Mesothelial cell of epicardium (in vitro differentiated cells): ENCODE results near the gene TANK. TPM values are rescaled to one million over a fixed set of nuclear protein-coding genes. Genes with fewer than 3 reads are reported as not detected.

Experiments used
- DNase-seq, 2 experiments: peaks; one replicate each; pipeline ENCODE4 v3.0.0; 2021; ENCODE audit warnings: low spot score in 2 of 2; ENCODE audit not compliant: unreplicated experiment in 2 of 2
- H3K27ac Mint-ChIP-seq: 2 replicates; pipeline ENCODE4 v1.8.0; 2021; ENCODE audit warnings: mixed read lengths
- H3K27me3 Mint-ChIP-seq: 2 replicates; pipeline ENCODE4 v1.8.0; 2021; ENCODE audit warnings: low read depth, mixed read lengths
- H3K36me3 Mint-ChIP-seq: 2 replicates; pipeline ENCODE4 v1.8.0; 2021; ENCODE audit warnings: mixed read lengths
- H3K4me1 Mint-ChIP-seq: 2 replicates; pipeline ENCODE4 v1.8.0; 2021; ENCODE audit warnings: mixed read lengths
- H3K4me3 Mint-ChIP-seq: 2 replicates; pipeline ENCODE4 v1.8.0; 2021; ENCODE audit warnings: mild to moderate bottlenecking, moderate library complexity, mixed read lengths
- H3K9me3 Mint-ChIP-seq: 2 replicates; pipeline ENCODE4 v1.8.0; 2021; ENCODE audit warnings: mixed read lengths
- CTCF ChIP-seq: fragments of 200-600 bp; sonication (generic); IDR thresholded peaks from one replicate; pipeline ENCODE4 v1.5.0; 2021; ENCODE audit warnings: antibody characterized with exemption; ENCODE audit not compliant: unreplicated experiment
- total RNA-seq: library from RNA; stranded (reverse); gene quantifications from 3 replicates; pipeline ENCODE4 v1.2.1, GENCODE V29; 2021

Gene TANK
- total RNA-seq, 1 donor from 2014 or later = 59.0 TPM

DNA sequence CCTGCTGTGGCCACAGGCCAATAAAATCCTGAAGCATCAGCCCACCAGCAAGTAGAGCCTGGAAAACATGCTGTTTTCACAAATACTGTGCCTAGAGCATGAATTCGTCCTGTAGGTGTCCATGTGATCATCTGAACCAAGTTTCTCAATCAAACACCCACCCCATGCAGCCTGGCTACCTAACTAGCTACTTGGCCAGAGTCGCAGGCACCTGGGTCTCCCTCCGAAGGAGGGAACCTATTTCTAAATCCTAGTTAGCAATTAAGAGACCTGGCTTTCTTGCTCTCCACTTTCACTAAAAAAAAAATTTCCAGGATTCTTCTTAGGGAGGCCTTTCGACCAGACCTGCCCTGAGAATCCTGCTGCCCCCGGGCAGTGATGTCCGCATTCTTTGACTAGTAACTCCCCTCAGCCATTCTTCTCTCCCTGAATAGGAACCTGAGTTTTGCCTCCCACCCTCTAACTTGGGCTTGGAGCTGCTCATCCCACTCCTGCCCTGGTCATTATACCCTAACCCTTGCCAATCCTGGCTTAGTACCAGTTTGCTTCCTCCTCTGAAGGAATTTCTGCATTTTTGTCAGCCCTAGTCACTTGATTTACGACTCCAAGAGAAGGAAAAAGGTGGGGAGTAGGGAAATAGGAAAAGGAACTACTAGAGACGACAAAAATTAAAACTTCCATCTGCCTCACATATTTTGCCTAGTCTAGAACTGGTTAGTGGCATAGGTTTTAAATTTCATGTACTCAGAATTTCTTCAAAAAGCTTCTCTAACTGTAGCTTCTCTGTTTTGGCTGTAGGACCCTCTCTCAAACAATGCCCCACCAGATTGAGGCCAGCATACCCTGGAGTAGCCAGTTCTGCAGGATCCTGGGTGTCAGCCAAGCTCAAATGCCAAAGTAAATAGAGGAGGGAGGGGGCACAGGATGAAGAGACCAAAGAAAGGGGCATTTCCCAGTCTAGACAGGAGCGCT lies 25.4 kb upstream of the TANK start:
- peak in 1 of 2 experiments; percentile 48 for DNase-seq
- peaks cover 68% of the 10 kb centered on the region for H3K4me1 Mint-ChIP-seq
- H3K9me3 Mint-ChIP-seq = no peaks in the 10 kb centered on the region
- H3K27me3 Mint-ChIP-seq = no peaks in the 10 kb centered on the region
- no peak for TF ChIP-seq CTCF
- H3K27ac Mint-ChIP-seq = peak overlapping the region; percentile 97
- peak overlapping the region; percentile 32 for H3K4me3 Mint-ChIP-seq
- H3K36me3 Mint-ChIP-seq = no peaks in the 10 kb centered on the region

DNA sequence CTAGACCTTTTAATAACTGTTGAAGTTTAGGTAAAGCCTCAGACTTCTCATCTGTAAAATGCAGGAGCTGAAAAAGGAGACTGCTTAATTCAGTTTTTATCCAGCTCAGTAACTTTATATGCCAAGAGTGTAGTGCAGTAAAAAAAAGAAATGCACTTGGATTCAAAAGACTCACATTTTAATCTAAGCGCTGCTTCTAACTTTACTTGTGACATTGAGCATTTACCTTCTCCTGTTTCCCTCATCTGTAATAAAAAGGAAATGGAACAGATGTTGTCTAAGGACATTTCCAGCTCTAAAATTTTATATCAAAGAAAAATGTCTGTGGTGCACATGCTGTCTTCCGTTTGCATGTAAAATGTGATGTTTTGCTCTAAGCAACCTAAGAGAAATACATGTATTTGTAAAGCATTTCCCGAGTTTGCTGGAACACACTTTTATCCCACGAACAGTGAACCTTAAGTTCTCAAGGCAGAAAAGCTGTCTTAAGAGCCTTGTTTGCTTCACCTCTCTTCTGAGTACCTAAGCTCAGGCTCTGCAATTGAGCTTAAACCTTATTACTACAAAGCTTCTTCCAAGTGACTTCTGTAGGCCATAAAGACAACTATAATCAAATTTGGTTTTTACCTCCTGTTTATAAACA lies 24.2 kb upstream of the TANK start:
- Mint-ChIP-seq H3K27ac (peak overlapping the region; percentile 89), H3K4me3 (no peak overlapping the region), H3K4me1 (peaks cover 66% of the 10 kb centered on the region), H3K9me3 (no peaks in the 10 kb centered on the region), H3K27me3 (no peaks in the 10 kb centered on the region), H3K36me3 (no peaks in the 10 kb centered on the region)
- DNase-seq = no peak
- TF ChIP-seq CTCF = no peak

- no peaks in the 10 kb centered on the region for H3K9me3 Mint-ChIP-seq
- H3K27me3 Mint-ChIP-seq = no peaks in the 10 kb centered on the region
- peak overlapping the region; percentile 89 for H3K27ac Mint-ChIP-seq
- no peak for TF ChIP-seq CTCF
- no peaks in the 10 kb centered on the region for H3K36me3 Mint-ChIP-seq
- peak overlapping the region; percentile 47 for H3K4me3 Mint-ChIP-seq
- peaks cover 58% of the 10 kb centered on the region for H3K4me1 Mint-ChIP-seq
- no peak for DNase-seq
Measured at GRCh38 chr2:161136696-161137324, 23.4 kb upstream of the TANK start.

GRCh38 chr2:161138429-161138828 lies 21.8 kb upstream of the TANK start:
- DNase-seq = no peak
- peaks cover 11% of the 10 kb centered on the region for H3K9me3 Mint-ChIP-seq
- peak overlapping the region; percentile 86 for H3K27ac Mint-ChIP-seq
- peak overlapping the region; percentile 40 for H3K4me3 Mint-ChIP-seq
- TF ChIP-seq CTCF = no peak
- H3K36me3 Mint-ChIP-seq = no peaks in the 10 kb centered on the region
- no peaks in the 10 kb centered on the region for H3K27me3 Mint-ChIP-seq
- peaks cover 55% of the 10 kb centered on the region for H3K4me1 Mint-ChIP-seq

DNA sequence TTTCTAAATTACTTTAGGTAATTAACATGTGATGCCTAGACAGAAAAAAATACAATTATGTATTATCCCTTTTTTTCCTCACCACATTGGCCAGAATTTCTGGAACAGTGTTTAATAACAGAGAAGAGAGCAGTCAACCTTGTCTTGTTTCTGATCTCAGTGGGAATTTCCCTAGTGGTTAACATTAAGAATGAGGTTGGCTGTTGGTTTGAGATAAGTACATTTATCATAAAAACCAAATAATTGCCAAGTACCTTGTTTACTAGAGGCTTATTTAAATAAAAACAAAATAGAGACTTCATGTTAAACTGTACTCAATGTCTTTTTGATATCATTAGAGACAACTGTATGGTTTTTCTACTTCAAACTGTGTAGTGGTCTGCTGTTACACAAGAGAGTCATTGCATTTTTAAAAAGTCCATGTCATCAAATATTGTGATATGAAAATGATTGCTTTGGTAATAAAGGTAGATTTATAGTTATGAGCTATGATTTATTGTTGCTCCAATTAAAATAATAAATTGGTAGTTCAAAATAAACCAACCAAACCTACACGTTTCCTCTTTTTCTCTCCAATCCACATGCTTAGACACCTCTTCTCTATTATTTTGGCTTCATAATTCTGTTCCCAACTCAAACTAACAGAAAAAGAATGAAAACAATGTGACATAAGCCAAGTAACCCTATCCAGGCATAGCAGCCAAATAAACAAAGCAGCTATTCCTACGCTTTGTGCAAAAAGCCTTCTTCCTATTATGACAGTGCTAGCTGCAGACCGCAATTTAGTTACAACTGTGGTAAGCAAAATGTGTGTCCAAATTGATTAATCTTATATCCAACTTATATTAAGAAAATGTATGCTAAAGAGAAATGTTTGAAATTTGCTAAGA lies 20.9 kb upstream of the TANK start:
- TF ChIP-seq CTCF = no peak
- Mint-ChIP-seq H3K36me3 (peaks cover 6% of the 10 kb centered on the region), H3K4me3 (peak overlapping the region; percentile 30), H3K27me3 (no peaks in the 10 kb centered on the region), H3K27ac (peak overlapping the region; percentile 86), H3K9me3 (peaks cover 19% of the 10 kb centered on the region), H3K4me1 (peaks cover 48% of the 10 kb centered on the region)
- no peak for DNase-seq
